GM12878 (cell line): ENCODE measurements around the gene COL24A1. TPM values are rescaled to one million over a fixed set of nuclear protein-coding genes. Genes with fewer than 3 reads are reported as not detected.

Experiments used
- ATAC-seq: fragments of 200-7000 bp; cut with Tn5 transposase; 3 replicates; pipeline ENCODE4 v1.9.1; 2020; ENCODE audit warnings: mild to moderate bottlenecking, moderate library complexity
- BruUV-seq: library from RNA; stranded (reverse); fragments of 400-500 nt; replicated peaks from 2 replicates; lab custom pipeline; 2021; lab: Mats Ljungman, UMichigan
- CTCF ChIA-PET: fragments of 300-600 bp; sonication (Branson Sonifier 250); formaldehyde crosslinking; extraction: SDS; loops from one replicate; lab custom pipeline; 2021; ENCODE audit warnings: inconsistent platforms; lab: Yijun Ruan, JAX
- POLR2A ChIA-PET: fragments of 350-600 bp; formaldehyde crosslinking; extraction: SDS; loops from one replicate; lab custom pipeline; 2021; ENCODE audit warnings: inconsistent platforms; lab: Charles Lee
- RAD21 ChIA-PET: fragments of 300-600 bp; sonication (Branson Sonifier 250); formaldehyde crosslinking; loops from one replicate; lab custom pipeline; 2023; ENCODE audit warnings: antibody characterized with exemption; ENCODE audit not compliant: unreplicated experiment; lab: Charles Lee
- SMC1A ChIA-PET: fragments of 300-600 bp; sonication (Branson Sonifier 250); formaldehyde crosslinking; loops from one replicate; lab custom pipeline; 2023; ENCODE audit not compliant: unreplicated experiment, uncharacterized antibody; lab: Charles Lee
- DNase-seq: peaks from one replicate; pipeline ENCODE4 v3.0.0-alpha.2; 2011; ENCODE audit warnings: low read depth, low spot score
- FAIRE-seq: peaks from 3 replicates; lab custom pipeline; 2011; peaks lifted over from hg19 to GRCh38; lab: Jason Lieb, UNC
- H2AFZ ChIP-seq: 2 replicates; pipeline ENCODE4 v1.6.0; 2011; ENCODE audit warnings: low read depth, low read length, control low read depth; ENCODE audit not compliant: control insufficient read depth
- H3K27ac ChIP-seq: 2 replicates; pipeline ENCODE4 v1.5.1; 2011; ENCODE audit warnings: control low read depth; ENCODE audit not compliant: control insufficient read depth, insufficient read depth
- H3K27me3 ChIP-seq, 2 experiments: replicated peaks in 1 of 2; 2 replicates each; pipeline versions ENCODE4 v1.6.0 to v1.6.1; 2011; ENCODE audit warnings: low read length in 1 of 2; ENCODE audit not compliant: control insufficient read depth in 2 of 2, insufficient read depth in 2 of 2
- H3K36me3 ChIP-seq, 2 experiments: 2 replicates each; pipeline ENCODE4 v1.5.1; 2011; ENCODE audit warnings: low read length in 1 of 2; ENCODE audit not compliant: control insufficient read depth in 2 of 2, insufficient read depth in 2 of 2
- H3K4me1 ChIP-seq: 2 replicates; pipeline ENCODE4 v1.6.1; 2011; ENCODE audit warnings: mild to moderate bottlenecking, low read length, moderate library complexity, mixed read lengths; ENCODE audit not compliant: control insufficient read depth, insufficient read depth
- H3K4me2 ChIP-seq: 2 replicates; pipeline ENCODE4 v1.6.0; 2011; ENCODE audit warnings: control low read depth; ENCODE audit not compliant: control insufficient read depth, insufficient read depth
- H3K4me3 ChIP-seq: fragments of 200-600 bp; sonication (generic); 2 replicates; pipeline ENCODE4 v1.5.1; 2016
- H3K79me2 ChIP-seq: 2 replicates; pipeline ENCODE4 v1.6.0; 2011; ENCODE audit warnings: low read length; ENCODE audit not compliant: control insufficient read depth, insufficient read depth
- H3K9ac ChIP-seq: 2 replicates; pipeline ENCODE4 v1.8.0; 2011; ENCODE audit warnings: low read length, control low read depth, mixed read lengths; ENCODE audit not compliant: control insufficient read depth, insufficient read depth
- H3K9me3 ChIP-seq: replicated peaks from 3 replicates; pipeline ENCODE4 v1.5.1; 2011; ENCODE audit warnings: mild to moderate bottlenecking, low read length; ENCODE audit not compliant: control insufficient read depth, insufficient read depth
- H4K20me1 ChIP-seq: 2 replicates; pipeline ENCODE4 v1.6.0; 2011; ENCODE audit not compliant: control insufficient read depth, insufficient read depth
- CHD4 ChIP-seq: fragments of 200-600 bp; sonication (generic); IDR thresholded peaks from 2 replicates; pipeline ENCODE4 v1.6.1; 2016; ENCODE audit warnings: mild to moderate bottlenecking
- CREM ChIP-seq: IDR thresholded peaks from 2 replicates; pipeline ENCODE4 v1.6.1; 2014; ENCODE audit warnings: antibody characterized with exemption, low read depth
- EZH2 ChIP-seq: IDR thresholded peaks from 2 replicates; pipeline ENCODE4 v1.6.1; 2012; ENCODE audit warnings: low read depth, mild to moderate bottlenecking, control low read depth, inconsistent platforms, low read length, borderline replicate concordance; ENCODE audit not compliant: control insufficient read depth
- FOS ChIP-seq: IDR thresholded peaks from 3 replicates; pipeline ENCODE4 v1.6.1; 2011; ENCODE audit warnings: borderline replicate concordance; ENCODE audit not compliant: insufficient read length; ENCODE audit errors: extremely low read depth
- IRF4 ChIP-seq: IDR thresholded peaks from 2 replicates; pipeline ENCODE4 v1.6.1; 2011; ENCODE audit warnings: low read depth, low read length
- KDM1A ChIP-seq: fragments of 200-600 bp; sonication (generic); IDR thresholded peaks from 2 replicates; pipeline ENCODE4 v1.6.1; 2016; ENCODE audit warnings: borderline replicate concordance
- MTA3 ChIP-seq: IDR thresholded peaks from 2 replicates; pipeline ENCODE4 v1.6.1; 2012; ENCODE audit warnings: low read length, inconsistent platforms, borderline replicate concordance
- MYC ChIP-seq: IDR thresholded peaks from 2 replicates; pipeline ENCODE4 v1.6.1; 2011; ENCODE audit warnings: mild to moderate bottlenecking, low read length, moderate library complexity, inconsistent platforms; ENCODE audit not compliant: insufficient read depth, insufficient replicate concordance, insufficient read length, severe bottlenecking
- NBN ChIP-seq: fragments of 450-650 bp; IDR thresholded peaks from 2 replicates; pipeline ENCODE4 v1.6.1; 2016
- NFYB ChIP-seq: IDR thresholded peaks from 2 replicates; pipeline ENCODE4 v1.6.1; 2011; ENCODE audit warnings: low read depth, mild to moderate bottlenecking, low read length, improper control_type of control experiment, moderate library complexity; ENCODE audit not compliant: insufficient read depth
- NRF1 ChIP-seq: conservative IDR thresholded peaks from 2 replicates; pipeline ENCODE4 v1.6.1; 2011; ENCODE audit warnings: mild to moderate bottlenecking, low read depth, low read length, improper control_type of control experiment
- PAX5 ChIP-seq: IDR thresholded peaks from 2 replicates; pipeline ENCODE4 v1.6.1; 2011; ENCODE audit warnings: low read depth, low read length, borderline replicate concordance
- PAX8 ChIP-seq: fragments of 450-650 bp; IDR thresholded peaks from 2 replicates; pipeline ENCODE4 v1.6.1; 2017; ENCODE audit warnings: mild to moderate bottlenecking, moderate library complexity
- SMAD5 ChIP-seq: IDR thresholded peaks from 2 replicates; pipeline ENCODE4 v1.6.1; 2016; ENCODE audit warnings: antibody characterized with exemption, low read depth
- SPI1 ChIP-seq: IDR thresholded peaks from 2 replicates; pipeline ENCODE4 v1.6.1; 2011; ENCODE audit warnings: low read depth, mild to moderate bottlenecking, low read length, moderate library complexity, borderline replicate concordance; ENCODE audit not compliant: insufficient read depth
- STAT3 ChIP-seq: IDR thresholded peaks from 2 replicates; pipeline ENCODE4 v1.6.1; 2011; ENCODE audit warnings: low read depth, low read length, improper control_type of control experiment
- TAF1 ChIP-seq: IDR thresholded peaks from 2 replicates; pipeline ENCODE4 v1.6.1; 2011; ENCODE audit warnings: mild to moderate bottlenecking, low read depth, low read length, borderline replicate concordance
- YY1 ChIP-seq: IDR thresholded peaks from 2 replicates; pipeline ENCODE4 v1.6.1; 2011; ENCODE audit warnings: low read depth, mild to moderate bottlenecking, low read length
- ZZZ3 ChIP-seq: IDR thresholded peaks from 2 replicates; pipeline ENCODE4 v1.6.1; 2011; ENCODE audit warnings: low read depth; ENCODE audit not compliant: control insufficient read depth, insufficient read length
- WGBS: methylation state at CpG from one replicate; pipeline ENCODE4 v1.1.6; 2016; ENCODE audit warnings: low lambda C conversion rate; ENCODE audit not compliant: insufficient replicate concordance, insufficient coverage; ENCODE audit errors: missing lambda C conversion rate; 5-methylcytosine and 5-hydroxymethylcytosine counted together
- in situ Hi-C: fragments of 300-500 bp; cut with MboI; formaldehyde crosslinking; loops from 9 replicates; pipeline ENCODE4 v1.14.3; 2018; ENCODE audit warnings: mixed read lengths
- intact Hi-C: fragments of 100-400 bp; cut with micrococcal nuclease; formaldehyde crosslinking; loops from one replicate; pipeline ENCODE4 v1.14.2; 2022; ENCODE audit not compliant: unreplicated experiment
- polyA plus RNA-seq, 11 experiments: library from polyadenylated mRNA; depleted of rRNA in 4 of 11; unstranded in 6 of 11; stranded (reverse) in 5 of 11; fragments of >200 nt; fragmentation: Nextera tagmentation in 4 of 11; fragmentation: Illumina TruSeq in 1 of 11; extraction: Ambion mirVana in 4 of 11; extraction: Trizol in 1 of 11; gene quantifications; 1 replicate in 1 of 11; 2 replicates in 10 of 11; pipeline versions ENCODE4 v1.2.1 to v1.2.3, GENCODE V29; 2011 to 2016; ENCODE audit warnings: inconsistent platforms in 2 of 11, missing spikeins in 2 of 11, low read depth in 1 of 11
- total RNA-seq, 4 experiments: library from RNA; depleted of rRNA in 3 of 4; stranded (reverse); fragments of >200 nt in 3 of 4; fragmentation: Illumina TruSeq in 1 of 4; extraction: Trizol in 1 of 4; gene quantifications; 2 replicates each; pipeline versions ENCODE4 v1.2.1 to v1.2.3, GENCODE V29; 2013 to 2021

Gene COL24A1
- total and polyA plus RNA-seq, 10 of the 15 experiments (the other 5 are each of a cell fraction or from before 2014, with no cell fraction given): 0.19 to 4.1 (median 2.0) TPM

DNA sequence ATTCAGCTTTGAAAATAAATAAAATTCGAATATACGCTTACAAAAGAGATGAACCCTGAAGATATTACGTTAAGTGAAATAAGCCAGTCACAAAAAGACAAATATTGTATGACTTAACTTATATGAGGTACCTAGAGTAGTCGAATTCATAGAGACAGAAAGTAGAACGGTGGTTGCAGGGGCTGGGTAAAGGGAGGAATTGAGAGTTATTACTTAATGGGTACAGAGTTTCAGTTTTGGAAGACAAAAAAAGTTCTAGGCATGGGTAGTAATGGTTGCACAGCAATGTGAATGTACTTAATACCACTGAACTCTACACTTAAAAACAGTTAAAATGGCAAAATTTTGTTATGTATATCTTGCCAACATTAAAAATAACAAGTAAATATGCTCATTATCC lies 399.7 kb downstream of the COL24A1 start:
- Histone ChIP-seq H3K27me3 (no peaks in the 10 kb centered on the region), H2AFZ (no peak overlapping the region), H3K4me1 (no peaks in the 10 kb centered on the region), H3K79me2 (no peaks in the 10 kb centered on the region), H3K9ac (no peak overlapping the region), H3K4me3 (no peak overlapping the region), H4K20me1 (no peaks in the 10 kb centered on the region), H3K27ac (no peak overlapping the region), H3K36me3 (no peaks in the 10 kb centered on the region), H3K9me3 (no peaks in the 10 kb centered on the region), H3K4me2 (no peak overlapping the region)
- FAIRE-seq (no peak), ATAC-seq (peak; percentile 94), DNase-seq (no peak)
- ChIA-PET SMC1A (no interaction called here), POLR2A (no interaction called here), RAD21 (no interaction called here), CTCF (no interaction called here)
- intact Hi-C loops (no loop called here), in situ Hi-C loops (no loop called here)
- 74% methylated on average over 5 of the region's 5 CpGs for WGBS
- no TSS peak for BruUV-seq
- TF ChIP-seq SPI1: 0 out of 2 replicates have a peak, but pooled peaks have one; percentile 34
- no peak for TF ChIP-seq NFYB

DNA sequence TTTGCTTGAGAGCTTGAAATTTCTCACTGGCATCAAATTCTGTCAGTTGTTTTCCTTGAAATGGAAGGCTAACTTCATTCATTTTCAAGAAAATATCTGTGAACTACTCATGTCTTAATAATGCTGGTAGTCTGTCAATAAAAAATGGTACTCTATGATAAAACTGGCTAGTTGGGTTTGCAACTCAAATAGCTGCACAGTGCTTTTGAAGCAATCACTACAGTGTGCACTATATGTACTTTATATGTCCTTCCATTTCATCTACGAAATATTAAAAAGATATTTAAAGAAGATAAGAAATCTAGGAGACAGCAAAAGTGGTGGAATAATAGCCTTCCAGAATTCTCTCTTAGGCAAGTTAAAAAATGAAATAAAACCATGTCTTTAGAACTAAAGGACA lies 408.5 kb downstream of the COL24A1 start:
- H4K20me1 ChIP-seq: no peaks in the 10 kb centered on the region
- no peak overlapping the region for H2AFZ ChIP-seq
- no peak for FAIRE-seq
- DNase-seq: no peak
- CTCF ChIA-PET: no interaction called here
- H3K36me3 ChIP-seq: no peaks in the 10 kb centered on the region
- no peak overlapping the region for H3K4me3 ChIP-seq
- no peaks in the 10 kb centered on the region for H3K4me1 ChIP-seq
- RAD21 ChIA-PET: no interaction called here
- no peak overlapping the region for H3K9ac ChIP-seq
- 0% methylated on average over 1 of the region's 1 CpG for WGBS
- BruUV-seq: no TSS peak
- no peak overlapping the region for H3K27ac ChIP-seq
- H3K79me2 ChIP-seq: no peaks in the 10 kb centered on the region
- H3K27me3 ChIP-seq: no peaks in the 10 kb centered on the region
- H3K4me2 ChIP-seq: no peak overlapping the region
- TF ChIP-seq MTA3: no peak
- TF ChIP-seq CREM: no peak
- TF ChIP-seq PAX8: no peak
- TF ChIP-seq IRF4: no peak
- TF ChIP-seq MYC: no peak
- TF ChIP-seq KDM1A: no peak
- TF ChIP-seq NRF1: no peak
- TF ChIP-seq PAX5: no peak
- no peak for TF ChIP-seq SMAD5
- no peak for TF ChIP-seq ZZZ3
- no peak for TF ChIP-seq EZH2
- TF ChIP-seq YY1: no peak
- TF ChIP-seq CHD4: no peak
- no peak for TF ChIP-seq STAT3
- TF ChIP-seq TAF1: no peak
- TF ChIP-seq NBN: no peak
- no peak for TF ChIP-seq FOS
- no peaks in the 10 kb centered on the region for H3K9me3 ChIP-seq
- intact Hi-C loops (no loop called here), in situ Hi-C loops (no loop called here)
- POLR2A ChIA-PET: no interaction called here
- no peak for ATAC-seq
- SMC1A ChIA-PET: no interaction called here
